AG04450 (cell line): Measurements from ENCODE around the gene MSLN. TPM values are rescaled to one million over a fixed set of nuclear protein-coding genes. Genes with fewer than 3 reads are reported as not detected.

Experiments
- CTCF ChIA-PET: fragments of 300-600, 350-600 bp; formaldehyde crosslinking; extraction: SDS; loops from one replicate; lab custom pipeline; 2022; ENCODE audit warnings: antibody characterized with exemption, inconsistent platforms; lab: Charles Lee
- POLR2A ChIA-PET: fragments of 350-600 bp; formaldehyde crosslinking; extraction: SDS; loops from one replicate; lab custom pipeline; 2021; ENCODE audit warnings: antibody characterized with exemption, inconsistent platforms; lab: Yijun Ruan, JAX
- DNase-seq: peaks from one replicate; pipeline ENCODE4 v3.0.0-alpha.2; 2011; ENCODE audit warnings: low read depth, low spot score
- H3K27ac ChIP-seq: one replicate; pipeline ENCODE4 v1.5.1; 2012; ENCODE audit warnings: low read depth, low read length, control low read depth
- H3K27me3 ChIP-seq: one replicate; pipeline ENCODE4 v1.6.0; 2012; ENCODE audit warnings: low read length; ENCODE audit not compliant: control insufficient read depth, insufficient read depth
- H3K4me3 ChIP-seq: 2 replicates; pipeline ENCODE4 v1.5.1; 2011; ENCODE audit warnings: mild to moderate bottlenecking, low read depth, low read length, control low read depth
- H3K9me3 ChIP-seq: 2 replicates; pipeline ENCODE4 v1.5.1; 2012; ENCODE audit warnings: low read length; ENCODE audit not compliant: control insufficient read depth, insufficient read depth
- CTCF ChIP-seq: IDR thresholded peaks from 2 replicates; pipeline ENCODE4 v1.5.1; 2011; ENCODE audit warnings: low read depth, low read length, control low read depth, inconsistent platforms
- polyA plus RNA-seq: library from polyadenylated mRNA; depleted of rRNA; stranded (reverse); fragments of >200 nt; gene quantifications from 2 replicates; pipeline ENCODE4 v1.2.3, GENCODE V29; 2011

The MSLN gene
- polyA plus RNA-seq, 1 experiment = 0.11 TPM

GRCh38 chr16:732332-732731 lies 28.2 kb upstream of the MSLN start:
- Histone ChIP-seq H3K9me3 (no peaks in the 10 kb centered on the region; the same call in 1 of the 2 replicates), H3K27ac (no peak overlapping the region), H3K27me3 (no peaks in the 10 kb centered on the region), H3K4me3 (no peak overlapping the region)
- ChIA-PET CTCF (no interaction called here), POLR2A (no interaction called here)
- no peak for DNase-seq
- no peak for TF ChIP-seq CTCF

GRCh38 chr16:732936-733335 lies 27.6 kb upstream of the MSLN start:
- POLR2A ChIA-PET = no interaction called here
- Histone ChIP-seq H3K4me3 (no peak overlapping the region), H3K27ac (no peak overlapping the region), H3K9me3 (no peaks in the 10 kb centered on the region; the same call in 1 of the 2 replicates), H3K27me3 (no peaks in the 10 kb centered on the region)
- CTCF ChIA-PET = interaction anchor here (1.0 kb wide), 1 partner anchor 14 kb away, joined by 3 read pairs; no protein-coding TSS in a partner anchor
- TF ChIP-seq CTCF = no peak
- no peak for DNase-seq

GRCh38 chr16:733382-734207 lies 26.9 kb upstream of the MSLN start:
- Histone ChIP-seq H3K27ac (no peak overlapping the region), H3K9me3 (no peaks in the 10 kb centered on the region; the same call in 1 of the 2 replicates), H3K4me3 (no peak overlapping the region), H3K27me3 (no peaks in the 10 kb centered on the region)
- ChIA-PET POLR2A (no interaction called here), CTCF (interaction anchor here (1.0 kb wide), 1 partner anchor 13 kb away, joined by 3 read pairs; no protein-coding TSS in a partner anchor)
- peak; percentile 47 for TF ChIP-seq CTCF
- no peak for DNase-seq

- Histone ChIP-seq H3K4me3 (no peak overlapping the region), H3K9me3 (no peaks in the 10 kb centered on the region; the same call in 1 of the 2 replicates), H3K27ac (no peak overlapping the region), H3K27me3 (no peaks in the 10 kb centered on the region)
- ChIA-PET POLR2A (no interaction called here), CTCF (no interaction called here)
- DNase-seq = no peak
- TF ChIP-seq CTCF = no peak
Observed at GRCh38 chr16:734208-734980, 26.1 kb upstream of the MSLN start.
